Activated CD8-positive, alpha-beta memory T cell treated with anti-CD3 and anti-CD28 coated beads, Interleukin-2, amount 50 U/mL, for 4 hours (primary cell): Measurements from ENCODE around the gene CENPL.
"Not testable (repeated sequence)": the region's sequence is repeated elsewhere in the genome, so short reads cannot be mapped to it uniquely, and the experiment has no call there.

Experiments
- DNase-seq: peaks from one replicate; pipeline ENCODE4 v3.0.0-alpha.2; 2020

Gene CENPL

GRCh38 chr1:173824315-173825081, at the start of gene CENPL, which contains the start of gene DARS2:
TSS of gene CENPL (minus strand) at chr1:173824883. CDS start at chr1:173811299, 13,584 bp downstream.
TSS of gene DARS2 (plus strand) at chr1:173824673. CDS start at chr1:173825230, 557 bp downstream.
- peak; percentile 85 for DNase-seq

- no peak for DNase-seq
These were observed 46.8 kb upstream of the CENPL start for GRCh38 chr1:173871500-173871899.

GRCh38 chr1:173871091-173871490, 46.4 kb upstream of the CENPL start:
- no peak for DNase-seq

- no peak for DNase-seq
These were observed 45.8 kb upstream of the CENPL start for GRCh38 chr1:173870252-173871075.

GRCh38 chr1:173869021-173869359, 44.3 kb upstream of the CENPL start:
- DNase-seq: no peak

GRCh38 chr1:173868266-173869020, 43.8 kb upstream of the CENPL start, which contains the start of gene ZBTB37:
TSS of gene ZBTB37 (plus strand) at chr1:173868380. CDS start at chr1:173870226, 1,846 bp downstream.
- DNase-seq: peak; percentile 93

- peak; percentile 99 for DNase-seq
These were observed 43.1 kb upstream of the CENPL start, which contains the start of gene GAS5 for GRCh38 chr1:173867753-173868265. TSS of gene GAS5 (minus strand) at chr1:173867989.

- peak; percentile 23 for DNase-seq
These were observed 42.6 kb upstream of the CENPL start for GRCh38 chr1:173867141-173867752.

GRCh38 chr1:173866413-173867115, 41.9 kb upstream of the CENPL start:
- DNase-seq: no peak

GRCh38 chr1:173865468-173866164, 40.9 kb upstream of the CENPL start:
- DNase-seq: no peak

- no peak for DNase-seq
These were observed 39.6 kb upstream of the CENPL start for GRCh38 chr1:173864179-173864867.

- DNase-seq: no peak
These were observed 38.8 kb upstream of the CENPL start for GRCh38 chr1:173863224-173864161.

- DNase-seq: no peak
These were observed 38.1 kb upstream of the CENPL start for GRCh38 chr1:173862769-173863223.

- DNase-seq: not testable (repeated sequence)
These were observed 37.6 kb upstream of the CENPL start for GRCh38 chr1:173862146-173862768.

- no peak for DNase-seq
These were observed 37.1 kb upstream of the CENPL start for GRCh38 chr1:173861731-173862145.

GRCh38 chr1:173860065-173860464, 35.4 kb upstream of the CENPL start:
- no peak for DNase-seq

- not testable (repeated sequence) for DNase-seq
These were observed 34.9 kb upstream of the CENPL start for GRCh38 chr1:173859547-173859946.

- DNase-seq: no peak
These were observed 32.8 kb upstream of the CENPL start for GRCh38 chr1:173857363-173857917.
